NCI-H187 (cell line): ENCODE results near the gene KCMF1.
"Not testable (repeated sequence)": the region's sequence is repeated elsewhere in the genome, so short reads cannot be mapped to it uniquely, and the experiment has no call there.

ENCODE experiments used
- DNase-seq, 2 experiments: peaks; one replicate each; lab custom pipeline; 2025; lab: John Stamatoyannopoulos, UW

Gene KCMF1

DNA sequence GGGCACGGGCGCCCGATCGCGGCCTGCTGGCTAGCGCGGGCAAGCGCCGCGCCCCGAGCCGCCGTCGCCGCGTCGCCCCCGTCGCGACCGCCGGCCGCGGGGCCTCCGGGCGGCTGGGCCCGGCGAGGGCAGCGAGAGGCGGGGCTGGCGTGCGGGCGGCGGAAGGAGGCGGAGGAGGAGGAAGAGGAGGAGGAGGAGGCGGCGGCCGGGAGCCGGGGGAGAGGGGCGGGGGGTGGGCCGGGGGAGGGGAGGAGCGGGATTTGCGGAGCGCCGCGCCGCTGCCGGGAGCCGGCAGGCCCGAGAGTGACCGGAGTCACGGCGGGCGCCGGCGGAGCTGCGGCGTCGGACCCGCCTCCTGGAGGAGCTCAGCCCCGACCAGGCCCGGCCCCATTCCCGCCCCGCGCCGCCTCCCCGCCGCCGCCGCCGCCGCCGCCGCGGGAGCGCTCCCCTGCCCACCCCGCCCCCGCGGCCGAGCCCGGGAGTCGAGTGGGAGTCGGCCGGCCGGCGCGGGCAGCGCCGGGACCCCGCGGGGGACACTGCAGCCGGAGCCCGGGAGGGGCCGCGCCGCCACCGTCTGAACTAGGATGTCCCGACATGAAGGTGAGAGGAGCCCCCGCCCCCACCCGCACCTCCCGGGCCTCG lies at the start of gene KCMF1:
Gene KCMF1 (plus strand): TSS at position 294 of the 642 bp plus-strand sequence. CDS start 291 bp downstream, at position 585.
- DNase-seq = peak in 1 of 2 experiments; percentile 63

DNA sequence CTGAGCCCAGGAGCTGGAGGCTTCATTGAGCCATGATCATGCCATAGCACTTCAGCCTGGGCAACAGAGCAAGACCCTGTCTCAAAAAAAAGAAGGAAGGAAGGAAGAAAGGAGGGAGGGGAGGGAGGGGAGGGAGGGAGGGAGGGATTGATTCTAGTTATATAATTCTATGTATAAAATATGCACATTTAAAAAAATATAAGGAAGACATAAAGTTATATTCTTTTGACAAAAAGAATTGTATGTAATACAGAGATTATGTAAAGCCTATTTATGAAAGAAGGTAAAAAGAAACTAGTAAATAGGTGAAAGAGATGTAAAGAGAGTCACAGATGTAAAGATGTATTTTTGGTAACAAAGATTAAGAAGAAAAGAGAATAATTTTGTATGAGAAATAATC lies 48.0 kb upstream of the KCMF1 start:
- no peak for DNase-seq

DNA sequence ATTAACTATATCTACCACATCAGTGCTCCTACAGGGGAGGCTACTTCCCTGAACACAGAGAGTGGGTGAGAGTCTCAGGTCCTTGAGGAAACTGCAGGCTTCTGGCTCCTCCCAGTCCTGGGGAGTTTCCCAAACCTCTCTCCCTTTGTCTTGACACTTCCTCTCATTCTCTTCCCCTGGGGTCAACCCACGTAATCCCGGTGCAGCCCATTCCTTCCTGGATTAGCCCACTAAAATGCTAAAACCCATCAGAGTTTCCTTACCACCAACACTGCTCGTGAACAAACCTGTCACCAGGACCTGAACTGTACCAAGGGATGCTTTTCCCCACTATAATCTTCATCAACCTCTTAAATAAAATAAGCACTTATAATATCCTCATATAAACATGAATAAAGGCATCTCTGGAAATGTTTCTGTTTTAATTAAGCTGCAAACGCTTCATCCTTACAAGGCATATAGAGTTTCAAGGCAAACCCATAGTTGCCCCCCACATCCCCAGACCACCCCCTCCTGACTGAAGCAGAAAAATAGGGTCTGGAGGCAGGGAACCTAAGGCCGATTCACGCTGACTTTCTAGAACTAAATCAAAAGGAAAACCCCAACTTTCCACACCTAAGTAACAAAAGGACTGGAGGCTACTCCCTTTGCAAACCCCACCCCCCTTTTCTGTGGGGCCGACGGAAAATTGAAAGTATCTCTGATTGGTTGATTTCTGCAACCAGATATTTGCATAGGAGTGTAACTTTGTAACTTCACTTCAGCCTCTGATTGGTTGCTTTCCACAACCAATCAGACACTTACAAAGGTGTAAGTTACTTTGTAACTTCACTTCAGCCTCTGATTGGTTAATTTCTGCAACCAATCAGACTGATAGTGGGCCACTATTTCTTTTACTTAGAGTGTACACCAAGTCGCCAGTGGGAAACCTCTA lies 46.5 kb upstream of the KCMF1 start:
- no peak for DNase-seq

DNA sequence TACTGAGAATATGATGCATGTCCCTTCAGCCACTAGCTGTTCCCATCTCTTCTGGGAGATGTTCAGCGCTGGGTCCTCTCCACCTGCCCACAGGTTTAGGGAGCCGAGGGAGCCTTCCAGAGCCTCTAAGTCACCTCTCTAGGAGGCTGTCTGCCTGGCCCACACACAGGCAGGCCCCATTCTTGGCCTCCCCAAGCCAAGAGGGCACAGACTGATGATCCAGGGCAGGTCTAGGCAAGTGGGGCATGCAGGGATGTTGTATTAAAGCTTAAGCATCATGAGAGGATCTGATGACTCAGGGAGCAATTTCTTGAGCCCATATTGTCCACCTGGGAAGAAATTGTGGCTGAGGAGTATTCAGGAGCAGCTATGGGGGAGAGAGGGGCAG lies 45.6 kb upstream of the KCMF1 start:
- DNase-seq = no peak

DNA sequence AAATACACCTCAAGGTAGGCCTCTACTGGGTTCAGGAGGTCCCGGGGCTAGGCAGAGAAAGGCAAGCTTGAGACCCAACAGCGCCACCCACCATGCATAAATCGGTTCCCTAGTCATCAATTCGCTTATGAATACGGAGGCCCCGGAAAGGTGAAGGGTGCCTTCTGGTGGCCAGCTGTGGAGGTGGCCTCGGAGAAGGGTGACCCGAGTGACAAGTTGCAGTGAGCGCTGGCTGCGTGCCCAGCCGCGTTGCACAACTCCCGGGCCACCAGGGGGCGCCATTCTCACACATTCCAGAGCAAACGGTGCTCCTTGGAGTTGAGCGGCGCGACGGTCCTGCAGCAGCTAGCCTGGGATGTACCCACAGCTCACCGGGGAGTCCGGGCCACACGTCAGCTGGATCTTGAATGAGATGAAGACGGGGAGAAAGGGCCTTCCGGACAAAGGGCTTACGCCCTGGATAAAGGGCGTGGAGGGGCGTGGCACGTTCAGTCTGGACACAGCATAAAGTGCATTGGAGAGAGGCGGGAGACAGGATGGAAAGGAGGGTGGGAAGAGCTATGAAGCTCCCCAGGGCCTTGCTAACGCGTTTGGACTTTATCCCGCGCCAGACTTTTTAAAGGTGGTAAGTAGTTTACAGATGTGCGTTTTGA lies 45.1 kb upstream of the KCMF1 start:
- DNase-seq = peak; percentile 56 to 68

DNA sequence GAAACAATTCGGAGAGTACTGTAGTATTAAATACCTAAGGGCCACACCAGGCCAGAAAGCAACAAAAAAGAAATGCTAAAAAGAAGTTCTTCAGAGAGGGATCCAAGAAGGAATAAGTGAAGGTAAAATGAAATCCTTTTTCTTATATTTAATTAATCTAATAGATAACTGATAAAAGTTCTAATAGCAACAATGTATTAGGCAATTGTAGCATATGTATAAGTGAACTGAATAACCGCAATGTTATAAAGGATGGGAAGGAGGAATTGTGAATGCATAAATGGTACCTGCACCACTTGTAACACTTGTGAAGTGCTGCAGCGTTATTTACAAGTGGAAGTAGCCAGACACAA lies 43.7 kb upstream of the KCMF1 start:
- DNase-seq = no peak

DNA sequence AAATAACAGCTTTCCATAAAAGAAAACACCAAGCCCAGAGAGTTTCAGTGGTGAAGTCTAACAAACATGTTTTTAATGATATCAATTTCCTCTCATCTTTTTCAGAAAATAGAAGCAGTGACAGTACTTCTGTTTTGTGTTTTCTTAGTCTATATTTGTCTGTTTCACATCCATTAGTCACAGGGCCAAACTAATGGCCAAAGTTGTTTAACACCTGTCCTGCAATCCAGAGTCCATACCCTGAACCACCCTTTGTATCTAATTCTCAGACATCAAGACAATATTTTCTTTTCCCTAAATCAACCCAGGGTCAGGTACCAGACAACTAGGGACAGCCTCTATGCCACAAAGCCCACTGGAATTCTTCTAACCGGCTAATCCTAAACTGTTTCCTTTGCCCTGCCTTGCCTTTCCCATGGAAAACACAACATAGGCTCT lies 39.6 kb upstream of the KCMF1 start:
- no peak for DNase-seq

DNA sequence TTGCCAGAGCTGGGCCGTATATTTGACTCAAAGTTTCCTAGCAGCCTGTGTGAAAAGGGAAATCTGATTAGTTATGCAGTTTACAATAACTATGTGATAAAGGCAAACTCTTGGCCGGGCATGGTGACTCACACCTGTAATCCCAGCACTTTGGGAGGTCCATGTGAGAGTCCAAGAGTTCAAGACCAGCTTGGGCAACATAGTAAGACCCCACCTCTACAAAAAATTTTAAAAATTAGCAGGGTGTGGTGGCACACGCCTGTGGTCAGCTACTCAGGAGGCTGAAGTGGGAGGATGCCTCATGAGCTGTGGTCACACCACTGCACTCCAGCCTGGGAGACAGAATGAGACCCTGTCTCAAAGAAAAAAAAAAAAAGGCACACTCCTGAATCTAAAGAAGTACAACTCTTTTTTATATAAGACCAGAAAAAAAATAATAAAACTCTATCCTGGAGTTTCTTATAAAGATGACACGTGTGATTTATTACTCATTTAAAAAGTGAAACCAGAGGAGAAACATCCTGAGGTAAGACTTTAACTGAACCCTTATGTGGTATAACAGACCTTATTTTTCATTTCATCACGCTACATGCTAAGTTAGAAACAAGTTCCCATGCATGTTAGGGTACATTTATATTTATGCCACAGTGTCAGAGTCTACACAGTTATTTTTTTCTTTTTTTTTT lies 32.6 kb upstream of the KCMF1 start:
- DNase-seq = no peak

DNA sequence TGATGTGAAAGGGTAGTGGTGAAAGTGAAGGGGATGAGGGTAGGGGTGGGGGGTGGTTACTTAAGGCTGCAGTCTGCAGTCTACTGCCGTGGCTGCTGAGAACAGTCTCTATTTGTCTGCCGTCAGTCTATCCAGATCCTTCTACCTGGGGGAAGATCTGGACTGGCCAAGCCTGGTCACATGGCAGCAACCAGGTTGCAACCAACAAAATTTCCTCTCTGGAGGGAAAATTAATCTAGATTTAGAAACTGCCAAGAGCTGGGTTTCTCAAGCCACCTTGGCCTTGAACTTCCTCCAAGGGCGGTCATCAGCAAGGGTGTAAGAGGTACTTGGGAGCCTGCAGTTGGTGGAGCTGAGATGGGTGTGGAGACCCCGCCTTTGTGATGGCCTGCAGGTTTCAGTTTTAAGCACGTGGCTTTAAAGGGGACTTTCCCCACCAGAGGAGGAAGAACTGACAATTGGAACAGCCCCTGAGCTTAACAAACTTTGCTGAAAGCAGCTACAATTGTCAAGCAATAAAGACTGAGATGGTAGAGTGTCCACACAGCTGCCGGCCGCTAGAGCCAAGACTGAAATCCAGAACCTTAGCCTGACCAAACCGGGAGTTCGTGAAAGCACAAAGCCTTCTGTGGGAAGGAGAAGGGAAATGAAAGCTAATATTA lies 31.4 kb upstream of the KCMF1 start:
- no peak for DNase-seq

DNA sequence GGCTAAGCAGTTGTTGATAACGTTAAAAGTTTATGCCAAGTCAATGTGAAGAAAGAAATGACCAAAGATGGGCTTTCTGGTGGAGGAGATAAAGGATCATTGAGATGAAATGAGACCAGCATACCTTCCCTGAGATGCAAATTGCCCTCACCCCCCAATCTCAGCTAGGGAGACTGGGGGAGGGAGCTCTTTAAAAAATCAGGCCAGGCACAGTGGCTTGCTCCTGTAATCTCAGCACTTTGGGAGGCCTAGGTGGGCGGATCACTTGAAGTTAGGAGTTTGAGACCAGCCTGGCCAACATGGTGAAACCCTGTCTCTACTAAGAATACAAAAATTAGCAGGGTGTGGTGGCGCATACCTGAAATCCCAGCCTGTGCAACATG lies 30.9 kb upstream of the KCMF1 start:
- DNase-seq = no peak

DNA sequence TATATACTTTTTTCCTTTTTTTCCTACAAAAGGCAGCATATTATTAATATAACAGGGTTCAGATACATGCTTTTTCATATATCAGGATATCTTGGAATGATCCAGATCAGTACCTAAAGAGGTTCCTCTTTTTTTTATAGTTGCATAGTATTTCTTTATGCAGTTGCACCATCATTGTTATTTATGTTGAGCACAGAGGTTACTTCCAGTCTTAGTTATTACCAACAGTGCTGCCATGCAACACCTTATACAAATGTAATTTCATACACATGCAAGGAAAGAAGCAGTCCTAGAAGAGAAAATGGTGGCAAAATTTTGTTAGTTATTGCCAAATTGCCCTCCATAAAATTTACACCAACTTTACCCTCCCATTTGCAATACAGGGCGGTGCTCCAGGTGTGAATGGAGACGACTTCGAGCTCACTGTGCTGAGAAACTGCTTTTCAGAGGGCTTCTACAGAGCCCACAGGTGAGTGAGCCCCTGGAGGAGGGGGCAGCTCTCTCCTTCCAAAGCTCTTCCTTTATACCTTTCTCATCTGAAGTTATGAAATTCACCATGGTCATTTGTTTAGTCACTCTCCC lies 30.0 kb upstream of the KCMF1 start:
- DNase-seq = no peak

DNA sequence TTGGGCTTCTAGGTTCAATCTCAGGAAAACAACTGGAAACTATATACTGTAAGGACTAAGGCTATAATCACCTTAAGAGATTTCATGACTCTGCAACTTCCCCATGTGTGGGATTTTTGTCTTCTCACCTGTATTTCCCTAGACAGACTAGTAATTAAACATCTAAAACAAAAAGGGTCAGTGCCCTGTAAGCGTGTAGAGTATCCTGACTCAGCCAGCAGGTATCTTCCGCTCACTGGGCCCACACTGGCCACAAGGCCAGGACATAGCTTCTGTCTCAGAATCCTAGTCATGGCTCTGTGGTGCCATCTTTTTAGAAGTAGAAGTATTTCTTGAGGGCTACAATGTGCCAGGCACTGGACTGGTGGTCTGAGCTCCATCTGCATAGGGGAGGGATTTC lies 28.8 kb upstream of the KCMF1 start:
- DNase-seq = no peak

DNA sequence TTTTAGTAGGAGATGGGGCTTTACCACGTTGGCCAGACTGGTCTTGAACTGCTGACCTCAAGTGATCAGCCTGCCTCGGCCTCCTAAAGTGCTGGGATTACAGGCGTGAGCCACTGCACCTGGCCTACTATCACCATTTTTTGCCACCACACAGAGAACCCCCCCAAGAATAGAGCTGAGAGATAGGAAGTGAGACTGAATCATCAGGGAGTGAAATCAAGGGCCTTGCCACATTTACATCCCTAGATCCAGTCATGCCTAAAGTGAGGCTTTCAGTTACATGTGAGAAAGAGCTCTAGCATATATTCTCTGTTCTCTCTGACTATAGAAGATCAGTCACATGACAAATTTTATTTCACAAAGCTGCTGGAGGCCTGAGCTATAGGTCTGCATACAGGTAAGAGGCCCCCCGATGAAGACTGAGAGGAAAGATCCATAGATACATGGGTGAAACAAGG lies 28.0 kb upstream of the KCMF1 start:
- no peak for DNase-seq

DNA sequence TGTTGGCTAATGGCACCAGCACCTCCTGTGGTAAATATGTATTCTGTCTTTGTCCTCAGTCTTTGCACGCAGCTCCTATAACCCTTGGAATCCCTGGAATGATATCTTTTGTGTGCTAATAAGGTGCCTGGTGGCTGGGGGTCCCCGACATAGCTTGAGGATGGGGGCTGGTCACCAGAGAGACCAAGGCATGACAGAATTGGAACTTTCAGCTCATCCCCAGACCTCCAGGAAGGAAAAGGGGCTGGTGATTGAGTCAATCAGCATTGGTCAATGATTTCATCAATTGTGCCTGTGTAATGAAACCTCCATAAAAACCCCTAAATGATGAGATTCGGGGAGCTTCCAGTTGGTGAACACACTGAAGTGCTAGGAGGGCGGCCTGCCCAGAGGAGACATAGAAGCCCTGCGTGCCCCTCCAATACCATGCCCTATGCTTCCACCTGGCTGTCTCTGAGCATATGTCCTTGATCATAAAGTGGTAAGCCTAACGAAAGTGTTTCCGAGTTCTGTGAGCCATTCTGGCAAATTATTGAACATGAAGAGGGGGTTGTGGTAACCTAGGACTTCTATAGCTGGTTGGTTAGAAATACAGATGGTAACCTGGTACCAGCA lies 26.6 kb upstream of the KCMF1 start:
- no peak for DNase-seq

DNA sequence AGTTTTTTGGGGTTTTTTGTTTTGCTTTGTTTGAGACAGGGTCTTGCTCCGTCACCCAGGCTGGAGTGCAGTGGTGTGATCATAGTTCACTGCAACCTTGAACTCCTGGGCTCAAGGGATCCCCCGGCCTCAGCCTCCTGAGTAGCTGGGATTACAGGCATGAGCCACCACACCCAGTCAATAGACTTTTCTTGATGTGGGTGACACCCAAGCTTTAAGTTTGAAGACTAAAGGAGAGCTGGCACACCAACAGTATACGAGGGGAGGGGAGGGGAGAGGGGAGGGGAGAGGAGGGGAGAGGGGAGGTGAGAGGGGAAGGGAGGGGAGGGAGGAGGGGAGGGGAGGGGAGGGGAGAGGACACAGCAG lies 25.1 kb upstream of the KCMF1 start:
- not testable (repeated sequence) for DNase-seq

DNA sequence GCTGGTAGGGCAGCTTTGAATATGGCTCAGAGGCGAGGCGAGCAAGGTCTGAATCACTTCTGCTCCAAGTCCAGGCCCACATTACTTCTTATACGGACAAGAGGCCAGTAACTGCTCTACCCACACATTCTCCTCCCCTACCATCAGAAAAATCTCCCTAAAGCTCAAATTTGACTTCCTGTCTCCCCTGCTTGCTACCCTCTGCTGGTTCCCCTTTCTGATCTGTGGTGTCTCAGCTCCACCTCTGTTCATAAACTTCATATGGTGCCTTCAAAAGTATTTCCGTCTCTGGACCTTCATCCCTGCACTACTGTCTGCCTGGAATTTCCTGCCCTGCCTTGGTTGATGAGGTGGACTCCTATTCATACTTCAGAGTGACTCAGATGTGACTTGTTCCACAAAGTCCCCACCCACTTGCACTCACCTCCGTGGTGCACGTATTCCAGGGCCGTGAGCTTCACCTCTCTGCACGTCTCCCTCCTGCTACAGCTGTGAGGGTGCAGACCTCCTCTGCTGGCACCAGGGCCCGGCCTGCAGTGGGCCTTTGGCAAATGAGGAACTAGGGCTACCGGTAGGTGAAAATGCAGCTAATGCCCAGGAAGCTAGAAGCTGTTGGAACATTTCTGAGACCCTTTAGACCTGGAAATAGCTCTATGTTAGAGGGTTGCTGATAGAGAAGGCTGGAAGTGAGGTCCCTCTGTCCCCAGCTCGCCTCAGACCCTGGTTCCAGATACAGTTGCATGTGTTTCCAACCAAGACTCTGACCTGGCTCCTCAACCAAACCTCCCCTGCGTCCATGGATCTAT lies 24.6 kb upstream of the KCMF1 start:
- DNase-seq = no peak

DNA sequence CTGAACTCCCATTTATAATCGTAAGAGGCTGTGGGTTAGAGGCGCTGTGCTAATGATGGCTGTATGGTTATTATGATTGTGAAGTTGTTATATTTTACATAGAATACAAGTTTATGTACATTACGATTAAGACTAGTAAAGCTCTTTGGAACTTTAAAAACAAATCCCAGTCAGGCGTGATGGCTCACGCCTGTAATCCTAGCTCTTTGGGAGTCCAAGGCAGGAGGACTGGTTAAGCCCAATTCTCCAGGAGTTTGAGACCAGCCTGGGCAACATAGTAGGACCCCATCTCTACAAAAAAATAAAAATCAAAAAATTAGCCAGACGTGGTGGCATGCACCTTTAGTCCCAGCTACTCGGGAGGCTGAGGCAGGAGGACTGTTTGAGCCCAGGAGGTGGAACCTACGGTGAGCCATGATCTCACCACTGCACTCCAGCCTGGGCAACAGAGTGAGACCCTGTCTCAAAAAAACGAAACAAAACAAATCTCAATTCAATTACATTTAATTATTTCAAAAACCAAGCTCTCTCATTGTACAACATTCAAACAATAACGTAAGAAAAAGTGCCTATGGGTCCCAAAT lies 23.9 kb upstream of the KCMF1 start:
- no peak for DNase-seq

DNA sequence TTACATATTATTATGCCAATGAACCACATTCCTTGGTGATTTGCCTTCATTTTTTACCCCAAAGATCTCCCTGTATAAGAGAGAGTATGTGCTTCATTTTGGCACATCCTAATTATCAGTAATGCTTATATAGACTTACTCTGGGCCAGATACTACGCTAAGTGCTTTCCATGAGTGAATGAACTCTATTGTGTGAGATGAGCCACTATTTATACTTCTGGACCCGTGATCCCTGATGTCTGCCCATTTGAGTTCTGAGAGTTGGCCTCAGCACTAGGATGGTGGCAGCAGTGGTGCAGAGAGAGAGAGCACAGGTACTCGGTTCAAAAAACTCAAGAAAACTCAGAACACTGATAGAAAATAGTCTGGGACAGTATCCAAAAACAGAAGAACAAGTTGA lies 17.4 kb upstream of the KCMF1 start:
- DNase-seq = no peak

DNA sequence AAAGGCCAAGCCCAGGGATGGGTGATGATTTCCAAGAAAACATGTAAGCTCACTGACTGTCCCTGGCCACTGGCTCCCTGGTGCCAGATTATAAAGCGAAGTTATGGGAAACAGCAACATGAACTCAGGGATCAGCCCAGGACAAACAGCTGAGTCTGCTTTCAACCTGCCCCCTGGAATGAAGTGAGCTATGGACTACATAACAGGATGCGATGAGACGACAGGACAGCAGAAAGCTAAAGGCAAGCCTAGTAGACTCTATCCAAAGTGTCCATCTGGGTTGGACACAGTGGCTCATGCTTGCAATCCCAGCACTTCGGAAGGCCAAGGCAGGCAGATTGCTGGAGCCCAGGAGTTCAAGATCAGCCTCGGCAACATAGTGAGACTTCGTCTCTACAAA lies 16.6 kb upstream of the KCMF1 start:
- no peak for DNase-seq
